HepG2 (cell line): ENCODE measurements around the gene PARP2. TPM values are rescaled to one million over a fixed set of nuclear protein-coding genes. Genes with fewer than 3 reads are reported as not detected.

Experiments
- ATAC-seq: fragments of 200-7000 bp; cut with Tn5 transposase; 3 replicates; pipeline ENCODE4 v1.9.1; 2020; ENCODE audit warnings: mild to moderate bottlenecking, moderate library complexity
- BruUV-seq: library from RNA; stranded (reverse); fragments of 400-500 nt; replicated peaks from 2 replicates; lab custom pipeline; 2021; lab: Mats Ljungman, UMichigan
- CTCF ChIA-PET: fragments of 300-600 bp; formaldehyde crosslinking; extraction: SDS; loops from one replicate; lab custom pipeline; 2021; ENCODE audit warnings: low total read pairs, inconsistent platforms, low intra/inter-chr PET ratio; lab: Yijun Ruan, JAX
- POLR2A ChIA-PET: fragments of 350-600 bp; sonication (Branson Sonifier 250); formaldehyde crosslinking; loops from one replicate; lab custom pipeline; 2020; ENCODE audit warnings: antibody characterized with exemption, inconsistent platforms; lab: Yijun Ruan, JAX
- DNase-seq: peaks from one replicate; pipeline ENCODE4 v3.0.0-alpha.2; 2015; ENCODE audit warnings: low spot score
- FAIRE-seq: peaks from 3 replicates; lab custom pipeline; 2011; peaks lifted over from hg19 to GRCh38; lab: Jason Lieb, UNC
- H2AFZ ChIP-seq: one replicate; pipeline ENCODE4 v1.6.1; 2011; ENCODE audit warnings: low read length, inconsistent platforms
- H3K27ac ChIP-seq: fragments of 300-600 bp; 3 replicates; pipeline ENCODE4 v1.8.0; 2011; ENCODE audit warnings: mixed run types, mild to moderate bottlenecking, mixed read lengths, low read length, inconsistent platforms; ENCODE audit not compliant: insufficient read depth; ENCODE audit errors: extremely low read length
- H3K27me3 ChIP-seq, 2 experiments: fragments of 200-600 bp in 1 of 2; 2 replicates in 1 of 2; 3 replicates in 1 of 2; pipeline versions ENCODE4 v1.6.0 to v1.8.0; 2011; ENCODE audit warnings: low read length in 2 of 2, mild to moderate bottlenecking in 2 of 2, moderate library complexity in 2 of 2, inconsistent platforms in 1 of 2; ENCODE audit not compliant: insufficient read depth in 2 of 2, control insufficient read depth in 1 of 2
- H3K36me3 ChIP-seq, 2 experiments: fragments of 200-600 bp in 1 of 2; replicated peaks in 1 of 2; 2 replicates in 1 of 2; 3 replicates in 1 of 2; pipeline versions ENCODE4 v1.5.1 to v1.8.0; 2011; ENCODE audit warnings: low read length in 2 of 2, inconsistent platforms in 1 of 2; ENCODE audit not compliant: insufficient read depth in 2 of 2, control insufficient read depth in 1 of 2
- H3K4me1 ChIP-seq: 2 replicates; pipeline ENCODE4 v1.5.1; 2012; ENCODE audit warnings: low read length, inconsistent platforms; ENCODE audit not compliant: insufficient read depth
- H3K4me2 ChIP-seq: 2 replicates; pipeline ENCODE4 v1.6.0; 2011; ENCODE audit warnings: low read depth, low read length, inconsistent platforms
- H3K4me3 ChIP-seq, 3 experiments: fragments of 200-600 bp in 1 of 3; sonication (generic), shearing (Covaris generic) in 1 of 3; replicated peaks in 1 of 3; 2 replicates each; pipeline ENCODE4 v1.5.1; 2011 to 2016; ENCODE audit warnings: low read length in 3 of 3, inconsistent platforms in 2 of 3, low read depth in 2 of 3, mild to moderate bottlenecking in 2 of 3, control low read depth in 1 of 3, mixed read lengths in 1 of 3; ENCODE audit not compliant: insufficient read depth in 1 of 3
- H3K79me2 ChIP-seq: one replicate; pipeline ENCODE4 v1.6.1; 2011; ENCODE audit warnings: low read length, inconsistent platforms; ENCODE audit not compliant: insufficient read depth
- H3K9ac ChIP-seq: 2 replicates; pipeline ENCODE4 v1.6.0; 2011; ENCODE audit warnings: mild to moderate bottlenecking, low read depth, low read length, inconsistent platforms; ENCODE audit not compliant: insufficient read depth
- H3K9me3 ChIP-seq: 2 replicates; pipeline ENCODE4 v1.5.1; 2012; ENCODE audit warnings: mild to moderate bottlenecking, low read length
- H4K20me1 ChIP-seq: 2 replicates; pipeline ENCODE4 v1.6.0; 2011; ENCODE audit warnings: inconsistent platforms, mild to moderate bottlenecking, low read length, moderate library complexity; ENCODE audit not compliant: insufficient read depth
- AGO1 ChIP-seq: fragments of 200-400 bp; formaldehyde crosslinking; IDR thresholded peaks from 2 replicates; pipeline ENCODE4 v1.6.1; 2017; ENCODE audit warnings: mild to moderate bottlenecking, low read depth, low read length, moderate library complexity; ENCODE audit not compliant: poor library complexity, severe bottlenecking
- CREBL2 ChIP-seq: sonication (generic); formaldehyde crosslinking; IDR thresholded peaks from 2 replicates; pipeline ENCODE4 v1.8.1; 2023; ENCODE audit warnings: missing genetic modification reagents, mild to moderate bottlenecking, borderline replicate concordance
- MAZ ChIP-seq, 2 experiments: sonication (generic) in 1 of 2; formaldehyde crosslinking in 1 of 2; IDR thresholded peaks; 2 replicates each; pipeline versions ENCODE4 v1.5.0 to v1.6.1; 2012 to 2020; ENCODE audit warnings: low read depth in 2 of 2, mild to moderate bottlenecking in 2 of 2, borderline replicate concordance in 1 of 2, improper control_type of control experiment in 1 of 2, low read length in 1 of 2, missing genetic modification reagents in 1 of 2, moderate library complexity in 1 of 2
- MEF2D ChIP-seq: sonication (generic); formaldehyde crosslinking; IDR thresholded peaks from 2 replicates; pipeline ENCODE4 v1.5.1; 2020; ENCODE audit warnings: mild to moderate bottlenecking, missing genetic modification reagents
- MYPOP ChIP-seq: sonication (generic); formaldehyde crosslinking; IDR thresholded peaks from 2 replicates; pipeline ENCODE4 v1.8.1; 2023; ENCODE audit warnings: mild to moderate bottlenecking, moderate library complexity, missing genetic modification reagents
- NFKB2 ChIP-seq: sonication (generic); formaldehyde crosslinking; IDR thresholded peaks from 2 replicates; pipeline ENCODE4 v1.4.0; 2020; ENCODE audit warnings: missing genetic modification reagents, borderline replicate concordance
- PAX8 ChIP-seq: sonication (generic); formaldehyde crosslinking; IDR thresholded peaks from 2 replicates; pipeline ENCODE4 v1.8.0; 2022; ENCODE audit warnings: mild to moderate bottlenecking, missing genetic modification reagents, borderline replicate concordance
- PLSCR1 ChIP-seq: sonication (generic); formaldehyde crosslinking; IDR thresholded peaks from 2 replicates; pipeline ENCODE4 v1.5.0; 2020; ENCODE audit warnings: missing genetic modification reagents, mild to moderate bottlenecking, borderline replicate concordance
- TARDBP ChIP-seq: sonication (generic); formaldehyde crosslinking; IDR thresholded peaks from 2 replicates; pipeline ENCODE4 v1.8.0; 2022; ENCODE audit warnings: mild to moderate bottlenecking, missing genetic modification reagents
- ZFP62 ChIP-seq: sonication (generic); formaldehyde crosslinking; IDR thresholded peaks from 2 replicates; pipeline ENCODE4 v1.4.0; 2020; ENCODE audit warnings: missing genetic modification reagents
- ZFP82 ChIP-seq: sonication (generic); formaldehyde crosslinking; IDR thresholded peaks from 2 replicates; pipeline ENCODE4 v1.5.1; 2020; ENCODE audit warnings: mild to moderate bottlenecking, missing genetic modification reagents, borderline replicate concordance
- ZIK1 ChIP-seq: sonication (generic); formaldehyde crosslinking; IDR thresholded peaks from 2 replicates; pipeline ENCODE4 v1.5.0; 2020; ENCODE audit warnings: mild to moderate bottlenecking, low read depth, missing genetic modification reagents, borderline replicate concordance
- ZNF232 ChIP-seq: sonication (generic); formaldehyde crosslinking; IDR thresholded peaks from 2 replicates; pipeline ENCODE4 v1.4.0; 2020; ENCODE audit warnings: missing genetic modification reagents, borderline replicate concordance
- ZNF3 ChIP-seq: IDR thresholded peaks from 2 replicates; pipeline ENCODE4 v1.7.0; 2017; ENCODE audit warnings: inconsistent platforms
- ZNF30 ChIP-seq: sonication (generic); formaldehyde crosslinking; IDR thresholded peaks from 2 replicates; pipeline ENCODE4 v1.5.0; 2020; ENCODE audit warnings: mild to moderate bottlenecking, missing genetic modification reagents
- ZNF709 ChIP-seq: sonication (generic); formaldehyde crosslinking; IDR thresholded peaks from 2 replicates; pipeline ENCODE4 v1.5.0; 2020; ENCODE audit warnings: mild to moderate bottlenecking, missing genetic modification reagents
- ZNF891 ChIP-seq: sonication (generic); formaldehyde crosslinking; IDR thresholded peaks from 2 replicates; pipeline ENCODE4 v1.5.0; 2020; ENCODE audit warnings: mild to moderate bottlenecking, missing genetic modification reagents
- WGBS: methylation state at CpG from one replicate; pipeline ENCODE4 v1.1.6; 2017; ENCODE audit warnings: low lambda C conversion rate; 5-methylcytosine and 5-hydroxymethylcytosine counted together
- in situ Hi-C: cut with HindIII; loops from 2 replicates; pipeline ENCODE4 v1.10.0; 2017; ENCODE audit warnings: low pct_unique_long_range_greater_than_20kb; ENCODE audit not compliant: extremely low pct_ligation_motif_present
- intact Hi-C: fragments of 100-400 bp; cut with micrococcal nuclease; formaldehyde crosslinking; loops from one replicate; pipeline ENCODE4 v1.10.0; 2022; ENCODE audit not compliant: unreplicated experiment
- polyA plus RNA-seq, 8 experiments: library from polyadenylated mRNA; depleted of rRNA in 3 of 8; stranded (reverse) in 7 of 8; unstranded in 1 of 8; fragments of >200 nt; fragmentation: Illumina TruSeq in 4 of 8; extraction: Trizol in 4 of 8; gene quantifications; 2 replicates each; pipeline versions ENCODE4 v1.2.1 to v1.2.3, GENCODE V29; 2011 to 2016; ENCODE audit warnings: low read depth in 4 of 8, missing spikeins in 1 of 8, mixed read lengths in 1 of 8; ENCODE audit not compliant: insufficient read depth in 1 of 8
- total RNA-seq, 5 experiments: library from RNA; depleted of rRNA; stranded (reverse); fragments of >200 nt; fragmentation: Illumina TruSeq; extraction: Trizol; gene quantifications; 2 replicates each; pipeline ENCODE4 v1.2.3, GENCODE V29; 2016; ENCODE audit warnings: low read depth in 1 of 5

PARP2 gene
- total and polyA plus RNA-seq, 2 of the 13 experiments (the other 11 are each of a cell fraction or from before 2014, with no cell fraction given), result 37.3 to 38.4 TPM

- DNase-seq (no peak), ATAC-seq (no peak), FAIRE-seq (no peak)
- ChIA-PET CTCF (no interaction called here), POLR2A (no interaction called here)
- H3K9me3 ChIP-seq, result no peaks in the 10 kb centered on the region
- no peaks in the 10 kb centered on the region for H3K4me1 ChIP-seq
- no peaks in the 10 kb centered on the region for H3K27me3 ChIP-seq
- no peak overlapping the region for H3K9ac ChIP-seq
- no peaks in the 10 kb centered on the region for H3K79me2 ChIP-seq
- peaks cover 28 to 52% of the 10 kb centered on the region in 2 experiments; a peak in 4 of 5 replicates for H3K36me3 ChIP-seq
- H4K20me1 ChIP-seq, result no peaks in the 10 kb centered on the region
- no peak overlapping the region for H2AFZ ChIP-seq
- no peak overlapping the region for H3K4me2 ChIP-seq
- H3K27ac ChIP-seq, result no peak overlapping the region
- H3K4me3 ChIP-seq, result no peak overlapping the region
- no peak for TF ChIP-seq ZNF232
- TF ChIP-seq CREBL2 (CRISPR knock-in tag), result no peak
- TF ChIP-seq ZIK1, result no peak
- no peak for TF ChIP-seq ZFP62 (CRISPR knock-in tag)
- TF ChIP-seq MYPOP (CRISPR knock-in tag), result no peak
- in situ Hi-C loops (no loop called here), intact Hi-C loops (no loop called here)
- no TSS peak for BruUV-seq
- WGBS, result 99% methylated on average over 6 of the region's 6 CpGs
These were observed 44.1 kb downstream of the PARP2 start for GRCh38 chr14:20387576-20387975.

- H2AFZ ChIP-seq, result no peak overlapping the region
- no peak for DNase-seq
- intact Hi-C loops, result no loop called here
- H3K4me1 ChIP-seq, result no peaks in the 10 kb centered on the region
- H3K4me2 ChIP-seq, result no peak overlapping the region
- no TSS peak for BruUV-seq
- ATAC-seq, result no peak
- CTCF ChIA-PET, result no interaction called here
- peaks cover 27 to 50% of the 10 kb centered on the region in 2 experiments; a peak in 4 of 5 replicates for H3K36me3 ChIP-seq
- no peaks in the 10 kb centered on the region for H4K20me1 ChIP-seq
- in situ Hi-C loops, result no loop called here
- FAIRE-seq, result no peak
- POLR2A ChIA-PET, result no interaction called here
- H3K9ac ChIP-seq, result no peak overlapping the region
- no peaks in the 10 kb centered on the region for H3K79me2 ChIP-seq
- 69% methylated on average over 4 of the region's 4 CpGs for WGBS
- no peak overlapping the region for H3K27ac ChIP-seq
- H3K4me3 ChIP-seq, result no peak overlapping the region
- no peaks in the 10 kb centered on the region for H3K9me3 ChIP-seq
- H3K27me3 ChIP-seq, result no peaks in the 10 kb centered on the region
- no peak for TF ChIP-seq ZNF3 (CRISPR knock-in tag)
- no peak for TF ChIP-seq NFKB2 (CRISPR knock-in tag)
- no peak for TF ChIP-seq PAX8 (CRISPR knock-in tag)
- TF ChIP-seq ZNF891, result no peak
- TF ChIP-seq ZFP82 (CRISPR knock-in tag), result no peak
- no peak for TF ChIP-seq AGO1
- no peak for TF ChIP-seq MEF2D (CRISPR knock-in tag)
- no peak for TF ChIP-seq ZNF709 (CRISPR knock-in tag)
- TF ChIP-seq PLSCR1 (CRISPR knock-in tag), result no peak
- no peak for TF ChIP-seq MAZ (IDR thresholded peaks at IDR 0.05; ENCODE audit: borderline replicate concordance, low read depth, low read length)
- no peak for TF ChIP-seq MAZ (CRISPR knock-in tag; IDR thresholded peaks at IDR 0.05; ENCODE audit: low read depth)
- no peak for TF ChIP-seq TARDBP (CRISPR knock-in tag)
- TF ChIP-seq ZNF30 (CRISPR knock-in tag), result no peak
These were observed 44.7 kb downstream of the PARP2 start for GRCh38 chr14:20388159-20388558.
